Uterus (tissue), 2 donors: ENCODE measurements around the gene MAP2K6.

Source experiments
- CTCF ChIP-seq, 4 experiments: fragments of 200-600 bp in 2 of 4; fragments of 450-650 bp in 2 of 4; sonication (generic) in 2 of 4; IDR thresholded peaks; one replicate each; pipeline ENCODE4 v1.5.1; 2016 to 2019; ENCODE audit warnings: antibody characterized with exemption in 4 of 4, mild to moderate bottlenecking in 2 of 4, moderate library complexity in 1 of 4
- POLR2A ChIP-seq, 2 donors: fragments of 450-650 bp; IDR thresholded peaks; one replicate each; pipeline ENCODE4 v1.6.1; 2016; ENCODE audit warnings: antibody characterized with exemption in 2 of 2, mild to moderate bottlenecking in 1 of 2, moderate library complexity in 1 of 2

- TF ChIP-seq CTCF (IDR thresholded peaks at IDR 0.05) (no peak), POLR2A (IDR thresholded peaks at IDR 0.05) (no peak)
Measured at GRCh38 chr17:69454051-69454450, 39.6 kb downstream of the MAP2K6 start.
